ENCODE measurements around the gene KRT75. TPM values are rescaled to one million over a fixed set of nuclear protein-coding genes. Genes with fewer than 3 reads are reported as not detected.

Gene KRT75
- total RNA-seq, 1 donor from 2014 or later, result not detected

DNA sequence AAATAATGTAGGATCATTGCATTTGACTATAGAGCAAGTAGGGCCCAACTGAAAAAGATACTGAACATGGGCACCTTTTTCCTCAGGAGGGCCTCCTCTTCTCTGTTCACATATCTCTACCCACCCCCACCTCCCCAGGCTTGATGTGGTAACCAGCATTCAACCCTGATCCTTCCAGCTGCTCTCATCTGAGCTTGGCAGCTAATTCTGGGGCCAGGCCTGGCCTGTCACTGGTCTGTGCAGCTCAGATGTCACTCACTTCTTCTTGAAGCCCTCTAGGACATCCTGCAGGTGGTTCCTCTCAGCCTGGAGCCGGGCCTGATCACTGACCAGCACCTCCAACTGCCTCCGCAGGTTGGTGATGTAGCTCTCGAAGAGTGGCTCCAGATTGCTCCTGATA, 50.8 kb downstream of the KRT75 start:
- Mint-ChIP-seq H3K27ac (ENCODE audit: unreplicated experiment) (no peak overlapping the region), H3K4me1 (ENCODE audit: unreplicated experiment) (no peaks in the 10 kb centered on the region), H3K4me3 (ENCODE audit: unreplicated experiment) (no peak overlapping the region), H3K36me3 (ENCODE audit: low read depth, unreplicated experiment) (no peaks in the 10 kb centered on the region), H3K9me3 (ENCODE audit: unreplicated experiment) (no peaks in the 10 kb centered on the region), H3K27me3 (ENCODE audit: unreplicated experiment) (peaks cover 5% of the 10 kb centered on the region)
- no peak for DNase-seq (ENCODE audit: low spot score)
- TF ChIP-seq CTCF (IDR thresholded peaks at IDR 0.05; ENCODE audit: unreplicated experiment), result no peak

GRCh38 chr12:52382854-52383253, 51.3 kb downstream of the KRT75 start:
- no peak overlapping the region for H3K4me3 Mint-ChIP-seq (ENCODE audit: unreplicated experiment)
- DNase-seq (ENCODE audit: low spot score), result no peak
- no peaks in the 10 kb centered on the region for H3K36me3 Mint-ChIP-seq (ENCODE audit: low read depth, unreplicated experiment)
- H3K27ac Mint-ChIP-seq (ENCODE audit: unreplicated experiment), result no peak overlapping the region
- TF ChIP-seq CTCF (IDR thresholded peaks at IDR 0.05; ENCODE audit: unreplicated experiment), result no peak
- H3K9me3 Mint-ChIP-seq (ENCODE audit: unreplicated experiment), result no peaks in the 10 kb centered on the region
- H3K4me1 Mint-ChIP-seq (ENCODE audit: unreplicated experiment), result no peaks in the 10 kb centered on the region
- peaks cover 5% of the 10 kb centered on the region for H3K27me3 Mint-ChIP-seq (ENCODE audit: unreplicated experiment)

DNA sequence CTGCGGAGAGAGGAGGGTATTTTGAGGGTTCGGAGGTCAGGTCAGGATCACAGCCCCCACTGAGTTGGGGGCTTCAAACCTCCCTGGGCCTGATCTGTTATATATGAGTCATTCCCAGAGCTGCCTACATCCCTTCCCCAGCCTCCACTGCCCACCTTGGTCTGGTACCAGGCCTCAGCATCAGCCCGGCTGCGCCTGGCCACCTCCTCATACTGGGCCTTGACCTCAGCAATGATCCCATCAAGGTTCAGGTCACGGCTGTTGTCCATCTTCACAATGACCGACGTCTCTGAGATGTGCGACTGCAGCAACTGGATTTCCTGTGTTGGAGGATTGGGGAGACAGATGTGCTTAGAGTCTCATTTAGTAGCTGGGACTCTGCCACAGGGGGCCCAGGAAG, 53.0 kb downstream of the KRT75 start:
- H3K4me1 Mint-ChIP-seq (ENCODE audit: unreplicated experiment), result no peaks in the 10 kb centered on the region
- no peak overlapping the region for H3K4me3 Mint-ChIP-seq (ENCODE audit: unreplicated experiment)
- H3K9me3 Mint-ChIP-seq (ENCODE audit: unreplicated experiment), result no peaks in the 10 kb centered on the region
- H3K27ac Mint-ChIP-seq (ENCODE audit: unreplicated experiment), result no peak overlapping the region
- no peak for TF ChIP-seq CTCF (IDR thresholded peaks at IDR 0.05; ENCODE audit: unreplicated experiment)
- DNase-seq (ENCODE audit: low spot score), result no peak
- H3K27me3 Mint-ChIP-seq (ENCODE audit: unreplicated experiment), result peaks cover 6% of the 10 kb centered on the region
- no peaks in the 10 kb centered on the region for H3K36me3 Mint-ChIP-seq (ENCODE audit: low read depth, unreplicated experiment)

DNA sequence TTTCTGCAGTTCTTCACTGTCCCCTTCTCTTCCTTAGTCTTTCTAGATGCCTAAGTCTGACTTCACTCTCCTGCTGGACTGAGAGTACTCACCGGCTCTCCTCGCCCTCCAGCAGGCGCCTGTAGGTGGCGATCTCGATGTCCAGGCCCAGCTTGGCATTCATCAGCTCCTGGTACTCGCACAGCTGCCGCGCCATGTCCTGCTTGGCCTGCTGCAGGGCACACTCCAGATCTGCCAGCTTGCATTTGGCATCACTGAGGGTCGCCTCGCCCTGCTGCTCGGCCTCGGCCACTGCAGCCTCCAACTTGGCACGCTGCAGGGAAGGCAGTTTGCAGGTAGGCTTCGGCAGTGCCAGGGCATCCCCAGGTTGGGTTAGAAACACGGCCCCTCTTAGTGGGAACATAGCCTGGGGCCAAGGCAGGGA, 53.9 kb downstream of the KRT75 start:
- TF ChIP-seq CTCF (IDR thresholded peaks at IDR 0.05; ENCODE audit: unreplicated experiment), result peak; percentile 45
- H3K4me3 Mint-ChIP-seq (ENCODE audit: unreplicated experiment), result no peak overlapping the region
- no peaks in the 10 kb centered on the region for H3K4me1 Mint-ChIP-seq (ENCODE audit: unreplicated experiment)
- no peaks in the 10 kb centered on the region for H3K9me3 Mint-ChIP-seq (ENCODE audit: unreplicated experiment)
- no peaks in the 10 kb centered on the region for H3K36me3 Mint-ChIP-seq (ENCODE audit: low read depth, unreplicated experiment)
- no peak overlapping the region for H3K27ac Mint-ChIP-seq (ENCODE audit: unreplicated experiment)
- peaks cover 6% of the 10 kb centered on the region for H3K27me3 Mint-ChIP-seq (ENCODE audit: unreplicated experiment)
- peak; percentile 65 for DNase-seq (ENCODE audit: low spot score)

DNA sequence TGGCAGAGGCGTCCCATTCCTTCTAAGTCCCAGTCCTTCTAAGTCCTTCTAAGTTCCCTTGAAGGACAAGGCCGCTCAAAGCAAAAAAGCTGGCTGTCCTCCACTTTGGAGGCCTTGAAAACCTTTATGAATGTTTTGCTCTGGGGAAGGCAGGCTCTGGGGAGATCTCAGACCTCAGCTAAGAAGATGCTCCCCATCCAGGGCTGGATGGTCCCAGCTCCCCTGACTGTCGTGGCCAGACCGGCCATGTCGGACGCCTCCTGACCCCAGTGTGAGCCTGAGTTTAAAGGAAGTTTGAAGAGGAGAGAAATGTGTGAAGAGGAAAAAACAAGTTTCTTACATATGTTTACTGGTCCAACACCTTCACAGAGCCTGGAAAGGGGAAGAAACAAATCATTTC, 54.6 kb downstream of the KRT75 start:
- Mint-ChIP-seq H3K27ac (ENCODE audit: unreplicated experiment) (no peak overlapping the region), H3K27me3 (ENCODE audit: unreplicated experiment) (peaks cover 6% of the 10 kb centered on the region), H3K9me3 (ENCODE audit: unreplicated experiment) (no peaks in the 10 kb centered on the region), H3K4me1 (ENCODE audit: unreplicated experiment) (no peaks in the 10 kb centered on the region), H3K4me3 (ENCODE audit: unreplicated experiment) (no peak overlapping the region), H3K36me3 (ENCODE audit: low read depth, unreplicated experiment) (no peaks in the 10 kb centered on the region)
- no peak for DNase-seq (ENCODE audit: low spot score)
- TF ChIP-seq CTCF (IDR thresholded peaks at IDR 0.05; ENCODE audit: unreplicated experiment), result no peak

All from endothelial cell (in vitro differentiated cells).